CD4-positive, alpha-beta T cell treated with Interleukin-6 for 4 hours (primary cell): ENCODE measurements around the gene SUGCT.
"Not testable (repeated sequence)": the region's sequence is repeated elsewhere in the genome, so short reads cannot be mapped to it uniquely, and the experiment has no call there.

Source experiments
- DNase-seq: peaks from one replicate; pipeline ENCODE4 v3.0.0-alpha.2; 2020; ENCODE audit warnings: mixed read lengths

The SUGCT gene

GRCh38 chr7:40139891-40140290 is 5.1 kb downstream of the SUGCT start:
- DNase-seq: not testable (repeated sequence)

- DNase-seq: not testable (repeated sequence)
Observed at GRCh38 chr7:40141916-40142315, 7.1 kb downstream of the SUGCT start.

DNA sequence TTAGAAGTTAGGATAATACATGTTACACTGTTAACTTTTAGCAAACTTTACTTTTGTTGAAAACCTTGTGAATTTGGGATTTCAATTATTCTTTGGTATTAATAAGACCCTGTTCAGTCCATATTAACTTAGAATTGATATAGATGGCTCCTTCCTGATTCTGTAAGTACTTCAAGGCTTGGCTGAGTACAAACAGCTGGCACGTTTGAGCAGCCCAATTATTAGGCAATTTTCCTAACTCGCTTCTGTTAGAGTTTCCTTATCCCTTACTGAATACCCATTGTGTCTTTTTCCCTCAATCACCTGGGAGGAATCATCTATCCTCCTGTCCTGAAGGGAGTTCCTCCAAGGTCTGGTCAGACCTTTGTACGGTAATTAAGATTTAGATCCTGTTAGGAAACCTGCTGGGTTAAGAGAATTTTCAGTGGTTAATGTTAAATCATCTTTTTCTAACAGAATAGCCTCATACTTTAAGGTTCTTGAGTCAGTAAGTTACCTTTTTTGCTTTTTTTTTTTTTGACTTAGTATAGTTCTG is 10.9 kb downstream of the SUGCT start:
- not testable (repeated sequence) for DNase-seq

- DNase-seq: no peak
Observed at GRCh38 chr7:40147371-40148246, 12.8 kb downstream of the SUGCT start.

DNA sequence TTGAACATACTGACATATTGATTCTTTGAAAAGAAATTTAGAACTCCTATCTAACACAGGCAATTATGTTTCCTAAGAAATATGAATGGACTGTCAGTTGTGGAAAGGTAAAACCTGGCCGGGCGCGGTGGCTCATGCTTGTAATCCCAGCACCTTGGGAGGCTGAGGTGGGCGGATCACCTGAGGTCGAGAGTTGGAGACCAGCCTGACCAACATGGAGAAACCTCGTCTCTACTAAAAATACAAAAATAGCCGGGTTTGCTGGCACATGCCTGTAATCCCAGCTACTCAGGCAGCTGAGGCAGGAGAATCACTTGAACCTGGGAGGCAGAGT is 13.4 kb downstream of the SUGCT start:
- not testable (repeated sequence) for DNase-seq

- DNase-seq: no peak
Observed at GRCh38 chr7:40148671-40149070, 13.9 kb downstream of the SUGCT start.

GRCh38 chr7:40151504-40151903 is 16.7 kb downstream of the SUGCT start:
- DNase-seq: no peak

GRCh38 chr7:40156988-40157387 is 22.2 kb downstream of the SUGCT start:
- no peak for DNase-seq

DNA sequence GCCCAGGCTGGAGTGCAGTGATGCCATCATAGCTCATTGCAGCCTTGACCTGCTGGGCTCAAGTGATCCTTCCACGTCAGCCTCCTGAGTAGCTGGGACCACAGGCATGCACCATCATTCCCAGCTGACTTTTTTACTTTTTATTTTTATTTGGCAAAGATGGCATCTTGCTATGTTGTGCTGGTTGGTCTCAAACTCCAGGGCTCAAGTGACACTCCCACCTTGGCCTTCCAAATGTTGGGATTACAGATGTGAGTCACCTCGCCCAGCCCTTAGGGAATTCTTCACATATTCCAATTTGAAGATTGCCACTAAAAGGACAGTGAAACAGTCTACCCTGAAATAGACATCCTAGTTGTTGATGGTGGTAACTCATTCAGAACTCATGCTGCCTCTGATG is 27.7 kb downstream of the SUGCT start:
- no peak for DNase-seq

- DNase-seq: no peak
Observed at GRCh38 chr7:40165216-40165615, 30.4 kb downstream of the SUGCT start.

GRCh38 chr7:40167291-40167690 is 32.5 kb downstream of the SUGCT start:
- DNase-seq: no peak

- not testable (repeated sequence) for DNase-seq
Observed at GRCh38 chr7:40168266-40168665, 33.5 kb downstream of the SUGCT start.

DNA sequence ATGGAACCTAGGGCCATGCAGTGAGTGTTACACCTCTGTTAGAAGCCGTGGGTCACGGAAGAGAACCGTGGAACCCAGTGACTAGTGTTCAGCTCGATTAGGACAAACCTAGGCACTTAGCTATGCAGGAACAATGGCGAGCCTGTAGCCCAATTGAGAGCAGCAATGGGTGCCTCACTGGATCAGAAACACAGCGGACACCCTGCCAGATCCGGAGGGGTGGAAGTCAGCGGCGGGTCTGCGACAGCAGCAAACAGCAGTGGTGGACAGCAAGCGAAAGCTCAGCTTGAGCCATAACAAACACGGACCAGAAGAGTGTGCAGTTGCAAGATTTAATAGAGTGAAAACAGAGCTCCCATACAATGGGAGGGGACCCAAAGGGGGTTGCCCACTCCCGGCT is 38.3 kb downstream of the SUGCT start:
- not testable (repeated sequence) for DNase-seq

GRCh38 chr7:40175256-40175655 is 40.5 kb downstream of the SUGCT start:
- DNase-seq: not testable (repeated sequence)

DNA sequence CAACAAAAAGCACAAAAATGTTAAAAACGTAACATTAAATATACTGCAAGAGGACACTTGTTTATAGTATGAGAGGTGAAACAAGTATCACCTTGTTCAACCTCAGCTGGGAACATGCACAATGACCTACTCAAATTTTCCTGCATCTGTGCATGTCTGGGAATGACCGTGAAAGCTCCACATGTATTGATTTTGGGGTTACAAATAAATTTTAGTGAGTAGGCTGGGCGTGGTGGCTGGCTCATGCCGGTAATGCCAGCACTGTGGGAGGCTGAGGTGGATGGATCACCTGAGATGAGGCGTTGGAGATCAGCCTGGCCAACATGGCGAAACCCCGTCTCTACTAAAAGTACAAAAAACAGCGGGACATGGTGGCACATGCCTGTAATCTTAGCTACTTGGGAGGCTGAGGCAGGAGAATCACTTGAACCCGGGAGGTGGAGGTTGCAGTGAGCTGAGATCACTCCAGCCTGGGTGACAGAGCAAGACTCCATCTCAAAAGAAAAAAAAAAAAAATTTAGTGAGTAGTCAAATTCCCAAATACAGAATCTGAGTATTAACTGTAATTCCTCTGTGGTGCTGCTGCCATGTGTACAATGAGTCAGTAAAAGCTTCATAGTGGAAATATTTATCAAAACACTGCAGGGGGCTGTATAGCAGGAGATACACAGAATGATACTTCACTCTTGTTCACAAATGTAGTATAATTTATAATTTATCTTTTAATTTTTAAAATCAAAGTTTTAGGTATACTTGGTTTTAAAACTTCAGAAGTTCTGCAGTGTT is 41.1 kb downstream of the SUGCT start:
- DNase-seq: no peak

DNA sequence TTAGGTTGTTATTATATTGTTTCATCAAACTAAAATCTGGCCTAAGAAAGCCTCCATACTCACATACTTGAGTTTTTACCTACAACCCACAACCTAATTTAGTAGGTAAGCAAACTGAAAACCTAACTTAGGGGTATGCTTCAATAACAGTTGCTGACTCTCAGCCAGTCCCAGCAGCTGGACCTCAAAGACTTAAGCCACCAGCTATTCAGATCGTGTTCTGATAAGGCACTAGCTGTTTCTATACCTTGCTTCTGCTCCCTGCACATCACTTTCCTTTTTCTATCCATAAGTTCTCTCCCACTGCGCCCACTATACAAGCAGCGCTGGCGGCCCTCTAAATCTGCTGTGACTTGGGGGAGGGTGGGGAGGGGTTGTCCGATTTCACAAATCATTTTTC is 42.3 kb downstream of the SUGCT start:
- no peak for DNase-seq

- DNase-seq: no peak
Observed at GRCh38 chr7:40182452-40182851, 47.6 kb downstream of the SUGCT start.

DNA sequence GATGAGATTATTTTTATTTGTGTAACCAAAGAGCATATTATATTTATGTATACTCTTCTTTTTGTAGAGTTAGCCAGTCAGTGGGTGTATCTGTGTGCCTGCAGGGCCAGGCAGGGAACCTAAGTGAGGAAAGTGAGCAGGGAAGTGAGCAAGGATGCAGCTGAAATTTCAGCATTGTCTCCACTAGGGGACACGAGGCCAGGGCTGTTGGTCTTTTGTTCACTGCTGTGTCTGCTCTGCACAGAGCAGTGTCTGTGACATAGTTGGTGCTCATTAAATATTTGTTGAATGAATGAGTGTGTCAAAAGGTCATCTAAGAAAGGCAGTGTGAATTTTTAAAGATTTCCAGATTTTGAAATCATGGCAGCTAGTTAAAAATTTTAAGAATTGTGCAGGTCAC is 51.8 kb downstream of the SUGCT start:
- DNase-seq: no peak

DNA sequence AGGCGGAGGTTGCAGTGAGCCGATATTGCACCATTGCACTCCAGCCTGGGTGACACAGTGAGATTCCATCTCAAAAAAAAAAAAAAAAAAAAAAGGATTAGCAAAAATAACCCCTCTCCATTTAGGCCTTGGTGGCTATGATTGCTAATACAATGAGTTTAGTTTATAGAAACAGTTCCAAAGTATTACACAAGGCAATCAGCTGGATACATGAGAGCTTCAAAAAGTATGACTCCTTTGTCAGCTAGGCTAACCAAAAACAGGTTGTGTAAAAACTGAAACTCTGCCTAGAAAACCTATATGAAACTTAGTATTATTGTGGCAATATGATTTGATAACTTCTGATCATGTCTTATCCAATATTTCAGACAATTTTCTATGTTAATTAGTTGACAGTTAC is 57.2 kb downstream of the SUGCT start:
- DNase-seq: no peak

GRCh38 chr7:40194745-40195144 is 59.9 kb downstream of the SUGCT start:
- no peak for DNase-seq

GRCh38 chr7:40197527-40197926 is 62.7 kb downstream of the SUGCT start:
- no peak for DNase-seq

- DNase-seq: no peak
Observed at GRCh38 chr7:40199076-40199802, 64.4 kb downstream of the SUGCT start.

GRCh38 chr7:40200791-40201190 is 66.0 kb downstream of the SUGCT start:
- DNase-seq: no peak
